BJ (cell line): ENCODE measurements around the gene DGKB. TPM values are rescaled to one million over a fixed set of nuclear protein-coding genes. Genes with fewer than 3 reads are reported as not detected.

Source experiments
- CTCF ChIA-PET: fragments of 350-600 bp; formaldehyde crosslinking; extraction: SDS; loops from one replicate; lab custom pipeline; 2021; ENCODE audit warnings: antibody characterized with exemption, inconsistent platforms; lab: Yijun Ruan, JAX
- POLR2A ChIA-PET: fragments of 300-600 bp; sonication (Branson Sonifier 250); formaldehyde crosslinking; extraction: SDS; loops from one replicate; lab custom pipeline; 2021; ENCODE audit warnings: antibody characterized with exemption; lab: Charles Lee
- DNase-seq: peaks from one replicate; pipeline ENCODE4 v3.0.0-alpha.2; 2011; ENCODE audit warnings: low read depth
- H3K27me3 ChIP-seq: 2 replicates; pipeline ENCODE4 v1.6.0; 2011; ENCODE audit warnings: low read length; ENCODE audit not compliant: control insufficient read depth, insufficient read depth
- H3K36me3 ChIP-seq: 2 replicates; pipeline ENCODE4 v1.5.1; 2011; ENCODE audit warnings: low read length; ENCODE audit not compliant: control insufficient read depth, insufficient read depth
- H3K4me3 ChIP-seq: 2 replicates; pipeline ENCODE4 v1.5.1; 2011; ENCODE audit warnings: low read depth, mild to moderate bottlenecking, control low read depth, low read length
- CTCF ChIP-seq: IDR thresholded peaks from 2 replicates; pipeline ENCODE4 v1.5.1; 2011; ENCODE audit warnings: low read depth, mild to moderate bottlenecking, control low read depth, inconsistent platforms, low read length, moderate library complexity; ENCODE audit not compliant: insufficient read depth
- polyA plus RNA-seq: library from polyadenylated mRNA; depleted of rRNA; stranded (reverse); fragments of >200 nt; gene quantifications from 2 replicates; pipeline ENCODE4 v1.2.3, GENCODE V29; 2011

Gene DGKB
- polyA plus RNA-seq, 1 experiment: 0.09 TPM

GRCh38 chr7:14905764-14906163 is 3.2 kb upstream of the DGKB start:
- no peaks in the 10 kb centered on the region for H3K36me3 ChIP-seq
- no peak overlapping the region for H3K4me3 ChIP-seq
- POLR2A ChIA-PET: no interaction called here
- CTCF ChIA-PET: no interaction called here
- TF ChIP-seq CTCF: no peak
- H3K27me3 ChIP-seq: 0 out of 2 replicates have a peak, but pooled peaks cover 2% of the 10 kb centered on the region
- no peak for DNase-seq

GRCh38 chr7:14900051-14900450 is 2.5 kb downstream of the DGKB start:
- H3K4me3 ChIP-seq: no peak overlapping the region
- TF ChIP-seq CTCF: no peak
- ChIA-PET CTCF (interaction anchor here (1.2 kb wide), 1 partner anchor 119 kb away, joined by 3 read pairs; no protein-coding TSS in a partner anchor), POLR2A (no interaction called here)
- no peaks in the 10 kb centered on the region for H3K36me3 ChIP-seq
- DNase-seq: no peak
- 0 out of 2 replicates have a peak, but pooled peaks cover 2% of the 10 kb centered on the region for H3K27me3 ChIP-seq

- no peak for DNase-seq
- ChIA-PET POLR2A (no interaction called here), CTCF (no interaction called here)
- Histone ChIP-seq H3K4me3 (no peak overlapping the region), H3K36me3 (no peaks in the 10 kb centered on the region), H3K27me3 (0 out of 2 replicates have a peak, but pooled peaks cover 2% of the 10 kb centered on the region)
- TF ChIP-seq CTCF: no peak
These were observed 3.5 kb downstream of the DGKB start for GRCh38 chr7:14899030-14899429.

- Histone ChIP-seq H3K27me3 (no peaks in the 10 kb centered on the region), H3K4me3 (no peak overlapping the region), H3K36me3 (no peaks in the 10 kb centered on the region)
- POLR2A ChIA-PET: no interaction called here
- CTCF ChIA-PET: no interaction called here
- no peak for TF ChIP-seq CTCF
- DNase-seq: no peak
These were observed 6.1 kb downstream of the DGKB start for GRCh38 chr7:14896461-14896860.

- POLR2A ChIA-PET: no interaction called here
- DNase-seq: no peak
- H3K4me3 ChIP-seq: no peak overlapping the region
- no peaks in the 10 kb centered on the region for H3K36me3 ChIP-seq
- CTCF ChIA-PET: interaction anchor here (0.7 to 1.1 kb wide), 2 partner anchors 21 to 61 kb away, joined by 3 to 5 read pairs; no protein-coding TSS in a partner anchor
- no peak for TF ChIP-seq CTCF
- no peaks in the 10 kb centered on the region for H3K27me3 ChIP-seq
These were observed 7.7 kb downstream of the DGKB start for GRCh38 chr7:14894826-14895225.
